Measurements from ENCODE around the gene UBAP1L. TPM values are rescaled to one million over a fixed set of nuclear protein-coding genes. Genes with fewer than 3 reads are reported as not detected.
"Not testable (repeated sequence)": the region's sequence is repeated elsewhere in the genome, so short reads cannot be mapped to it uniquely, and the experiment has no call there.

Gene UBAP1L
- total RNA-seq, 1 donor from 2014 or later, result 1.8 TPM

- Histone ChIP-seq H3K27ac (replicated peaks) (peak overlapping the region; percentile 90), H3K27me3 (ENCODE audit: low read depth) (peaks cover 23% of the 10 kb centered on the region), H3K4me1 (peaks cover 96% of the 10 kb centered on the region), H3K36me3 (no peaks in the 10 kb centered on the region), H3K4me3 (no peak overlapping the region), H3K9me3 (replicated peaks) (no peaks in the 10 kb centered on the region)
- intact Hi-C loops (cut with micrococcal nuclease), result no loop called here
- TF ChIP-seq CTCF (IDR thresholded peaks at IDR 0.05; ENCODE audit: borderline replicate concordance), result no peak
- DNase-seq, result no peak
Observed at GRCh38 chr15:65081270-65081669, 33.7 kb downstream of the UBAP1L start.

- Histone ChIP-seq H3K4me1 (peaks cover 83% of the 10 kb centered on the region), H3K36me3 (no peaks in the 10 kb centered on the region), H3K27ac (replicated peaks) (peak overlapping the region; percentile 90), H3K9me3 (replicated peaks) (no peaks in the 10 kb centered on the region), H3K27me3 (ENCODE audit: low read depth) (peaks cover 23% of the 10 kb centered on the region), H3K4me3 (no peak overlapping the region)
- no peak for TF ChIP-seq CTCF (IDR thresholded peaks at IDR 0.05; ENCODE audit: borderline replicate concordance)
- intact Hi-C loops (cut with micrococcal nuclease), result no loop called here
- DNase-seq, result no peak
Observed at GRCh38 chr15:65079580-65079979, 35.4 kb downstream of the UBAP1L start.

GRCh38 chr15:65077981-65078352 lies 37.0 kb downstream of the UBAP1L start:
- H3K4me1 ChIP-seq, result peaks cover 73% of the 10 kb centered on the region
- intact Hi-C loops (cut with micrococcal nuclease), result no loop called here
- DNase-seq, result peak; percentile 72
- peak overlapping the region; percentile 90 for H3K27ac ChIP-seq (replicated peaks)
- H3K4me3 ChIP-seq, result peak overlapping the region; percentile 57
- TF ChIP-seq CTCF (IDR thresholded peaks at IDR 0.05; ENCODE audit: borderline replicate concordance), result peak; percentile 72
- no peaks in the 10 kb centered on the region for H3K9me3 ChIP-seq (replicated peaks)
- H3K36me3 ChIP-seq, result no peaks in the 10 kb centered on the region
- H3K27me3 ChIP-seq (ENCODE audit: low read depth), result peaks cover 23% of the 10 kb centered on the region

GRCh38 chr15:65077291-65077980 lies 37.6 kb downstream of the UBAP1L start:
- intact Hi-C loops (cut with micrococcal nuclease), result no loop called here

GRCh38 chr15:65076486-65077290 lies 38.3 kb downstream of the UBAP1L start, which contains the start of gene KBTBD13:
Gene KBTBD13 (plus strand): TSS chr15:65076746. CDS start chr15:65076816, 70 bp downstream.
- DNase-seq, result no peak
- Histone ChIP-seq H3K27ac (replicated peaks) (peak within 1 kb of the TSS; percentile 90), H3K4me1 (peaks cover 72% of the 10 kb centered on the region), H3K4me3 (peak within 1 kb of the TSS; percentile 57), H3K36me3 (no peaks in the 10 kb centered on the region), H3K27me3 (ENCODE audit: low read depth) (peaks cover 22% of the 10 kb centered on the region), H3K9me3 (replicated peaks) (no peaks in the 10 kb centered on the region)
- intact Hi-C loops (cut with micrococcal nuclease), result no loop called here
- no peak for TF ChIP-seq CTCF (IDR thresholded peaks at IDR 0.05; ENCODE audit: borderline replicate concordance)

More at GRCh38 chr15:65077291-65077980, 37.6 kb downstream of the UBAP1L start:
- Histone ChIP-seq H3K27ac (replicated peaks) (peak overlapping the region; percentile 90), H3K9me3 (replicated peaks) (no peaks in the 10 kb centered on the region), H3K4me1 (peaks cover 72% of the 10 kb centered on the region), H3K36me3 (no peaks in the 10 kb centered on the region), H3K27me3 (ENCODE audit: low read depth) (peaks cover 23% of the 10 kb centered on the region), H3K4me3 (peak overlapping the region; percentile 57)
- DNase-seq, result no peak
- TF ChIP-seq CTCF (IDR thresholded peaks at IDR 0.05; ENCODE audit: borderline replicate concordance), result no peak

GRCh38 chr15:65075607-65076395 lies 39.2 kb downstream of the UBAP1L start:
- peaks cover 72% of the 10 kb centered on the region for H3K4me1 ChIP-seq
- H3K9me3 ChIP-seq (replicated peaks); H3K36me3 ChIP-seq; DNase-seq; intact Hi-C loops (cut with micrococcal nuclease): not testable (repeated sequence)
- H3K27ac ChIP-seq (replicated peaks), result peak overlapping the region; percentile 90
- peaks cover 15% of the 10 kb centered on the region for H3K27me3 ChIP-seq (ENCODE audit: low read depth)
- peak overlapping the region; percentile 57 for H3K4me3 ChIP-seq

GRCh38 chr15:65074946-65075345 lies 40.1 kb downstream of the UBAP1L start:
- H3K4me1 ChIP-seq, result peaks cover 72% of the 10 kb centered on the region
- intact Hi-C loops (cut with micrococcal nuclease); H3K9me3 ChIP-seq (replicated peaks); H3K27ac ChIP-seq (replicated peaks); DNase-seq; H3K36me3 ChIP-seq; H3K4me3 ChIP-seq: not testable (repeated sequence)
- H3K27me3 ChIP-seq (ENCODE audit: low read depth), result peaks cover 15% of the 10 kb centered on the region

Measured in left ventricle myocardium inferior (tissue), 1 donor.